Small intestine (tissue), 7 donors: ENCODE results near the gene ANKS3. TPM values are rescaled to one million over a fixed set of nuclear protein-coding genes. Genes with fewer than 3 reads are reported as not detected.

Source experiments
- DNase-seq, 2 donors: peaks; one replicate each; pipeline versions ENCODE4 v3.0.0 to v3.0.0-alpha.2; 2013
- FAIRE-seq: peaks from 2 replicates; lab custom pipeline; 2012; peaks lifted over from hg19 to GRCh38; lab: Jason Lieb, UNC
- H3K27ac ChIP-seq, 3 donors: one replicate each; pipeline ENCODE4 v1.5.1; 2013; ENCODE audit warnings: low read length in 2 of 3, mild to moderate bottlenecking in 2 of 3, control low read depth in 1 of 3, inconsistent platforms in 1 of 3, low read depth in 1 of 3, moderate library complexity in 1 of 3
- H3K27me3 ChIP-seq, 3 donors: one replicate each; pipeline ENCODE4 v1.6.1; 2013; ENCODE audit warnings: low read length in 3 of 3, inconsistent platforms in 1 of 3; ENCODE audit not compliant: control insufficient read depth in 3 of 3, insufficient read depth in 3 of 3
- H3K36me3 ChIP-seq, 3 donors: one replicate each; pipeline ENCODE4 v1.6.1; 2013; ENCODE audit warnings: low read length in 3 of 3, inconsistent platforms in 1 of 3, low read depth in 1 of 3, mild to moderate bottlenecking in 1 of 3, moderate library complexity in 1 of 3; ENCODE audit not compliant: control insufficient read depth in 3 of 3, insufficient read depth in 2 of 3
- H3K4me1 ChIP-seq, 3 donors: one replicate each; pipeline ENCODE4 v1.6.1; 2013; ENCODE audit warnings: low read length in 2 of 3, inconsistent platforms in 1 of 3, low read depth in 1 of 3, mild to moderate bottlenecking in 1 of 3, moderate library complexity in 1 of 3; ENCODE audit not compliant: control insufficient read depth in 3 of 3, insufficient read depth in 2 of 3
- H3K4me3 ChIP-seq, 3 donors: one replicate each; pipeline ENCODE4 v1.5.1; 2013; ENCODE audit warnings: low read length in 3 of 3, control low read depth in 1 of 3, inconsistent platforms in 1 of 3, low read depth in 1 of 3, mild to moderate bottlenecking in 1 of 3, moderate library complexity in 1 of 3
- H3K9me3 ChIP-seq, 2 donors: one replicate each; pipeline ENCODE4 v1.6.1; 2013; ENCODE audit warnings: low read depth in 1 of 2, low read length in 1 of 2; ENCODE audit not compliant: control insufficient read depth in 2 of 2, insufficient read depth in 1 of 2
- WGBS, 3 donors: extraction: QIAGEN DNeasy Blood & Tissue Kit; methylation state at CpG; one replicate each; pipeline ENCODE4 v1.1.7; 2013; 5-methylcytosine and 5-hydroxymethylcytosine counted together
- polyA plus RNA-seq, 4 donors: library from polyadenylated mRNA; stranded (reverse) in 3 of 4; unstranded in 1 of 4; fragments of 200-250 nt in 3 of 4; fragments of 120-200 nt in 1 of 4; gene quantifications; one replicate each; pipeline versions ENCODE4 v1.2.1 to v1.2.3, GENCODE V29; 2013
- donor health status: healthy with polysubstance abuse.
- donor health status: control.
- donor health status: control.
- donor health status: Bipolar disorder and iron deficiency.
- donor health status: healthy.

ANKS3 gene
- polyA plus RNA-seq, 4 donors = 11.6 to 16.9 (median 13.8) TPM

- Histone ChIP-seq H3K27me3 (no peaks in the 10 kb centered on the region), H3K4me3 (no peak overlapping the region), H3K4me1 (peaks cover 9 to 83% (median 12%) of the 10 kb centered on the region in 3 donors), H3K36me3 (peaks cover 3 to 98% (median 10%) of the 10 kb centered on the region in 3 donors), H3K9me3 (no peaks in the 10 kb centered on the region), H3K27ac (peak overlapping the region in 1 of 3 donors; percentile 86)
- FAIRE-seq (no peak), DNase-seq (no peak)
- 80 to 86% (median 81%) methylated on average over 11 of the region's 11 CpGs for WGBS, 3 donors
Measured at GRCh38 chr16:4661661-4662060, 72.4 kb downstream of the ANKS3 start.

- H3K36me3 ChIP-seq = peaks cover 6 to 98% (median 8%) of the 10 kb centered on the region in 3 donors
- no peaks in the 10 kb centered on the region for H3K27me3 ChIP-seq
- no peak for FAIRE-seq
- peaks cover 9 to 88% (median 10%) of the 10 kb centered on the region in 3 donors for H3K4me1 ChIP-seq
- H3K27ac ChIP-seq = peak overlapping the region in 2 of 3 donors; percentile 29 to 86
- no peaks in the 10 kb centered on the region for H3K9me3 ChIP-seq
- 56 to 72% (median 66%) methylated on average over 18 of the region's 18 CpGs for WGBS, 3 donors
- H3K4me3 ChIP-seq = no peak overlapping the region
- peak; percentile 48 to 91 for DNase-seq
Measured at GRCh38 chr16:4660454-4661007, 73.5 kb downstream of the ANKS3 start.

GRCh38 chr16:4659363-4660353 lies 74.4 kb downstream of the ANKS3 start:
- Histone ChIP-seq H3K27me3 (no peaks in the 10 kb centered on the region), H3K9me3 (no peaks in the 10 kb centered on the region), H3K36me3 (peaks cover 6 to 98% (median 8%) of the 10 kb centered on the region in 3 donors), H3K4me3 (no peak overlapping the region), H3K27ac (peak overlapping the region in 1 of 3 donors; percentile 86), H3K4me1 (peaks cover 5 to 89% (median 9%) of the 10 kb centered on the region in 3 donors)
- FAIRE-seq (no peak), DNase-seq (no peak)
- 92 to 95% (median 94%) methylated on average over 29 of the region's 29 CpGs for WGBS, 3 donors

- Histone ChIP-seq H3K27ac (peak overlapping the region in 1 of 3 donors; percentile 57), H3K27me3 (no peaks in the 10 kb centered on the region), H3K9me3 (no peaks in the 10 kb centered on the region), H3K36me3 (peaks cover 8 to 91% (median 11%) of the 10 kb centered on the region in 3 donors), H3K4me1 (peaks cover 0 to 89% (median 3%) of the 10 kb centered on the region in 3 donors), H3K4me3 (no peak overlapping the region)
- DNase-seq (peak in 1 of 2 donors; percentile 60), FAIRE-seq (no peak)
- WGBS, 3 donors = 87 to 93% (median 91%) methylated on average over 25 of the region's 25 CpGs
Measured at GRCh38 chr16:4656695-4657686, 77.1 kb downstream of the ANKS3 start.

- FAIRE-seq (no peak), DNase-seq (no peak)
- Histone ChIP-seq H3K4me1 (peaks cover 0 to 88% (median 3%) of the 10 kb centered on the region in 3 donors), H3K9me3 (no peaks in the 10 kb centered on the region), H3K4me3 (no peak overlapping the region), H3K27ac (peak overlapping the region in 2 of 3 donors; percentile 84 to 89), H3K27me3 (no peaks in the 10 kb centered on the region), H3K36me3 (peaks cover 8 to 91% (median 17%) of the 10 kb centered on the region in 3 donors)
- WGBS, 3 donors = 86 to 91% (median 88%) methylated on average over 12 of the region's 12 CpGs
Measured at GRCh38 chr16:4656221-4656620, 77.8 kb downstream of the ANKS3 start.

GRCh38 chr16:4655801-4656200 lies 78.3 kb downstream of the ANKS3 start:
- Histone ChIP-seq H3K4me3 (no peak overlapping the region), H3K27me3 (no peaks in the 10 kb centered on the region), H3K27ac (peak overlapping the region; percentile 84 to 92 (median 89)), H3K4me1 (peaks cover 0 to 83% (median 3%) of the 10 kb centered on the region in 3 donors), H3K9me3 (no peaks in the 10 kb centered on the region), H3K36me3 (peaks cover 8 to 91% (median 19%) of the 10 kb centered on the region in 3 donors)
- FAIRE-seq (no peak), DNase-seq (no peak)
- WGBS, 3 donors = 73 to 87% (median 81%) methylated on average over 6 of the region's 6 CpGs

- 28 to 76% (median 50%) methylated on average over 11 to 12 of the region's 12 CpGs for WGBS, 3 donors
- H3K27ac ChIP-seq = peak overlapping the region; percentile 84 to 92 (median 89)
Measured at GRCh38 chr16:4654964-4655590, 79.0 kb downstream of the ANKS3 start.

More at GRCh38 chr16:4654964-4655590, 79.0 kb downstream of the ANKS3 start:
- H3K9me3 ChIP-seq = no peaks in the 10 kb centered on the region
- no peaks in the 10 kb centered on the region for H3K27me3 ChIP-seq
- H3K36me3 ChIP-seq = peaks cover 8 to 92% (median 19%) of the 10 kb centered on the region in 3 donors
- no peak overlapping the region for H3K4me3 ChIP-seq
- DNase-seq (no peak), FAIRE-seq (no peak)
- peaks cover 0 to 84% (median 5%) of the 10 kb centered on the region in 3 donors for H3K4me1 ChIP-seq
